ENCODE data around the gene GNAZ.
A peak's percentile ranks its signal among the peaks of the same experiment; 100 is the strongest.

Gene GNAZ

DNA sequence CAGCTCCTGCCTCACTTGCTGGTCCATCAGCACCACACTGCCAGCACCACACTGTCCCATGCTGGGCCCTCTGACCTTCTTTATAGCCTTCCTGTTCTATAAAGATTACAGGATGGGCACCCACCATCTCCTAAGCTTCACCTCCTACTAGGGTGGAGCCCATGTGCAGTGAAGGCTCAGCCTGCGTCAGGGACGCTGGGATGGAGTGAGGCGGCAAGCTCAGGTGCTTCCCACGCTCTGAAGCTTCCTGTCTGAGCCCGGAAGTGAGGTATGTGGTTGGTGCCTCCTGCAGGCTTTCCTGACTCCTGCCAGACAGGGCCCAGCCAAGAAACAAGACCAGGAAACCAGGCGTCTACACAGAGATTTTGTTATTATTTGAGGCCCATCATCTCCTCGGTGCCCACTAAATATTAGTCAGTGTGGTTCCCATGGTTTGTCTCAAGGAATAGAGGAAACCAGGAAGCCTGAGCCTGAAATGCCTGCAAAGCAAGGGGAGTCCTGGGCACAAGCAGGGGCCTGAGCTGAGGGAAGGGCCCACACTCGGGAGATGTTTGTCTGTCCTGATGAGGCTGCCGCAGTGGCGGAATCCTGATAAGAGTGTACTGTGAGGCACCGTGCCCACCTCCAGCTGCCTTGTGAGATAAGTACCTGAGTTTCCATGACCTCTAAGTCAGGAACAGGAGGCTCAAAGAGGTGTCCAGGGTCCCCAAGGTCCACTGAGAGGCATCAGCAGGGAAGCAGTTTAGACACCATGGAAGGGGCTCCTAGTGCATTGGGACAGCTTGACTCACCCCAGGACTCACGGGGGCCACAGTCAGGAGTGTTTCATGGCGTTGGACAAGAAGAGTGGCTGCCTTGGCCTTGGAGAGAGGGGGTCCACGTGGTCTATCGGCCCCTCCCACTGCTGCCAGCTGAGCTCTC lies 49.4 kb downstream of the GNAZ start:
- no peak for DNase-seq (ENCODE audit: low spot score)

- no peak for DNase-seq (ENCODE audit: low spot score)
Observed at GRCh38 chr22:23120415-23120899, 50.1 kb downstream of the GNAZ start.

DNA sequence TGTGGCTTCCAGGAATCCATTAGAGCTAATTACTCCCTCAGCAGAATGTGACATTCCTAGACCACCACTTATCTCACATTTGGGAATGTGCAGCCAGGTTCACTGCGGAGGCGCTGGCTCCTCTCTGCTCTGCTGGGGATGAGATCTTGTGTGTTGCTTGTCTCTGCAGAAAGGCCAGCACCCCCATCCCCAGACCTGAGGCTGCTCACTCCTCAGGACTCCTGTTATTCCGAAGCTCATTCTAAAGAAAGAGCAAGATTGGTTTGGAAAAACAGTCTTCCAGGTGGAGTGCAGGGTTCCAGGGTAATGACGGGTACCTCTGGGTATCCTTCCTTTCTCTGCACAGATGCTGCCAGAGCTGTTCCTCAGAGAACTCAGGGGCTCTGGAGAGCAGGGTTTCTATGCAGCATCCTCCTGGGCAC lies 50.7 kb downstream of the GNAZ start:
- no peak for DNase-seq (ENCODE audit: low spot score)

- DNase-seq (ENCODE audit: low spot score), result peak; percentile 49
Observed at GRCh38 chr22:23121424-23121823, 51.1 kb downstream of the GNAZ start.

DNA sequence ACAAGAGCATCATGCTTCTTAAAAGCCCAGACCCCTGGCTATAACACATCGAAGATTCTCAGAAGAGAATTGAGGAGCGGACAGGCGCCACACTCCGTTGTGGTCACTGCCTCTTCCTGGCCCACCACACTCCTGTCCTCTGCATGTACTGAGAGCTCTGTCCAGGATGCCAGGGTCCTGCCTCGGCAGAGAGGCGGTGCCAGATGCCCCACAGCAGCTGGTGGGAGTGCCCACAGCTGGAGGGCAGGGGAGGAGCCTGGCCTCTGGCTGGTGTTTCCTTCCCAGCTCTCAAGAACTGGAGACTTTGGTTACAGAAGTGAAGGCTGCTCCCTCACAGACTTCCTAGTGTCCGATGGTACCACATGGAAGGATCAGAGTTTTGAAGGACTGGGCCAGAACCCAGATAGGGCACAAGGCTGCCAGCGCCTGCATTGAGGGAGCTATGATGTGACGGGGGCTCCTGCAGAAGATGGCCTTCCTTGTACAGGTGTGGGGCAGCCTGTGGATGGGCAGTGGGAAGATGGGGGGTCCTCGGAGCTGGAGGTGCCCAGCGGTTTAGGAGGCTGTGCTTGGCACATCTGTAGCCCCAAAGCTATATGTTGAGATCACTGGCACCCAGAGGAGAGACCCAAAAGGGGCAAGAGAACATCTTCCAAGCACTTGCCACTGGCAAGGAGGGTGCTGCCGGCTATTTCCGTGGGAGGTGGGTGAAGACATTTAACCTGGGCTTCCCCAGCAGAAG lies 52.1 kb downstream of the GNAZ start:
- DNase-seq (ENCODE audit: low spot score), result no peak

DNA sequence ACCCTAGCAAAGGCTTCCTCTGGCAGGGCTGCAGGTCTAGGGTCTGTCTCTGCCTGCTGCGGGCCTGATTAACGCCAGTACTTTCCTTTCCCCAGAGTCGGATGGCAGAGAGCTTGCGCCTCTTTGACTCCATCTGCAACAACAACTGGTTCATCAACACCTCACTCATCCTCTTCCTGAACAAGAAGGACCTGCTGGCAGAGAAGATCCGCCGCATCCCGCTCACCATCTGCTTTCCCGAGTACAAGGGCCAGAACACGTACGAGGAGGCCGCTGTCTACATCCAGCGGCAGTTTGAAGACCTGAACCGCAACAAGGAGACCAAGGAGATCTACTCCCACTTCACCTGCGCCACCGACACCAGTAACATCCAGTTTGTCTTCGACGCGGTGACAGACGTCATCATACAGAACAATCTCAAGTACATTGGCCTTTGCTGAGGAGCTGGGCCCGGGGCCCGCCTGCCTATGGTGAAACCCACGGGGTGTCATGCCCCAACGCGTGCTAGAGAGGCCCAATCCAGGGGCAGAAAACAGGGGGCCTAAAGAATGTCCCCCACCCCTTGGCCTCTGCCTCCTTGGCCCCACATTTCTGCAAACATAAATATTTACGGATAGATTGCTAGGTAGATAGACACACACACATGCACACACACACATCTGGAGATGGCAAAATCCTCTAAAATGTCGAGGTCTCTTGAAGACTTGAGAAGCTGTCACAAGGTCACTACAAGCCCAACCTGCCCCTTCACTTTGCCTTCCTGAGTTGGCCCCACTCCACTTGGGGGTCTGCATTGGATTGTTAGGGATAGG lies 52.9 kb downstream of the GNAZ start:
- DNase-seq (ENCODE audit: low spot score), result no peak

GRCh38 chr22:23123804-23124254 lies 53.5 kb downstream of the GNAZ start:
- no peak for DNase-seq (ENCODE audit: low spot score)

- DNase-seq (ENCODE audit: low spot score), result no peak
Observed at GRCh38 chr22:23124611-23125511, 54.5 kb downstream of the GNAZ start.

GRCh38 chr22:23125512-23126103 lies 55.3 kb downstream of the GNAZ start:
- DNase-seq (ENCODE audit: low spot score), result no peak

- DNase-seq (ENCODE audit: low spot score), result no peak
Observed at GRCh38 chr22:23126165-23127054, 56.1 kb downstream of the GNAZ start.

GRCh38 chr22:23127055-23127756 lies 56.9 kb downstream of the GNAZ start:
- DNase-seq (ENCODE audit: low spot score), result no peak

DNA sequence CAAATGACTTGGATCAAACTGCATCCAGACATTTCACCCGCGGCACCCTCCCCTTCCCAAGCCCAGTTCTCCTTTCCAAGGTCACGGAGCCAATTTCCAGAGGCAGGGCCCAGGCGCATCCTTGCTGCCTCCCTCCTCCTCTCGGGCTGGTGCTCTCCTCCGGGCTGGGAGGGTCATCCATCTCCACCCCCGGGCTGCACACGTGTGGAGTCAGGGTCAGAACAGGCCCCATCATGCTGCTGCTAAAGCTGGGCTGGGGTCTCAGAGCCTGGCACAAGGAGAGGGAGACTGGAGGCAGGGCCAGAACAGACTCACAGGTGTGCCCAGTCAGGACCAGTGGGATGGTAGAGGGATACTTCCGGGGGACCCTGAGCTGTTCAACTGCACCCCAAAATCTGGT lies 57.5 kb downstream of the GNAZ start:
- no peak for DNase-seq (ENCODE audit: low spot score)

DNA sequence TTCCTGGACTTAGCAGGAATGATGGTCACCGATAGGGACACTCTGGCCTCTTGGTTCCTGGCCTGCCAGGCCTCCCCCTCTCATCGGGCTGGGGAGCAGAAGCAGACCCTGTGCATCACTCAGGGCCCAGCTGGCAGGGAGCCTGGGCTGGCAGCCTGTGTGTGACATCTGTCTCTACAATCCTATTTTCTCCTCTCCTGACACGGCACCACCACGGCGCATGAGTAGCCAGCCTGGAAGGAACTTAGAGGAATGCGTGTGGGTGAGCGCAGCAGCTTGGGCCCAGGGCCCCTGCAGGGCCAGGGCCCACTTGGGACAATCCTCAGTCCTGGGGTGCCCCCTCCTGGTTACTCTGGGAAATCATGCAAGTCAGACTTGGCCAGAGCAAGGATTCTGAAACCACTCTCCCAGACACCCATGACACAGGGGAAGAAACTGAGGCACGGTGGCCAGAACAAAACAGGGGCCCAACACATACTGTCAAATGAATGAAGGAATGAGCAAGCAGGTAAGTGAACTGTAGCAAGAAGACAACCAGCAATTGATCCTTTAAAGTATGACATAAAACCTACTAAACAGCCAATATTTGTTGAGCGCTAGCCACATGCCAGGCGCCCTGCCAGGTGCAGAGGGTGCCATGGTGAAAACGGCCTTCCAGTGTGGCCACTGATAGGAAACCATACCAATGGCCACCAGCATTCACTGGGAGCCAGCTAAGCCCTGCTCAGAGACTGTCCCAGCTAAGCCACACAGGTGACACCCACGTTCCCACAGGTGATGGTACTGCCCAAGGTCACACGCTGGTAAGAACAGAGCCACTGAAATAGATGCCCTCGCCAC lies 58.2 kb downstream of the GNAZ start:
- peak; percentile 90 for DNase-seq (ENCODE audit: low spot score)

GRCh38 chr22:23129149-23129548 lies 58.8 kb downstream of the GNAZ start:
- no peak for DNase-seq (ENCODE audit: low spot score)

- no peak for DNase-seq (ENCODE audit: low spot score)
Observed at GRCh38 chr22:23130697-23131096, 60.4 kb downstream of the GNAZ start.

DNA sequence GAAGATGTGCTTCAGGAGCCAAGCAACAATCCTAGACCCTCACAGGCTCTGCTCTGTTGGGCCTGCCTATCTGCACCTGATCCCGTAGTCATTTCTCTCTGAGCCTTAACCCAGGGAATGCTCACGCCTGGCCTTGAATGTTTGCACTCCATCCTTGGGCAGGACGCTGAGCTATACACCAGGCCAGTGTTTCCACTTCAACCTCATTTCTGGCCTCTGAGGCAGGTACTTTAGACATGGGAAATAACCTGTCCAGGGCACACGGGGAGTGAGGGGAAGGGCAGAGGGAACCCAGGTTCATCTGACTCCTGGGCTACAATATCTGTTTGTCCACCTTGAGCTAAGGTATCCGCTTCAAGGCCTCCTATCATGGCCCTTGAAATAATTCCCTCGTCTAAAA lies 61.6 kb downstream of the GNAZ start:
- no peak for DNase-seq (ENCODE audit: low spot score)

GRCh38 chr22:23132376-23133091 lies 62.2 kb downstream of the GNAZ start:
- no peak for DNase-seq (ENCODE audit: low spot score)

Measured in AG08395 (cell line).